ENCODE data around the gene RAB10.

RAB10 gene

GRCh38 chr2:26035090-26035743, 1.3 kb downstream of the RAB10 start:
- ATAC-seq (ENCODE audit: low read depth), result no peak
- H3K27ac ChIP-seq (ENCODE audit: poor library complexity, severe bottlenecking), result peak overlapping the region; percentile 93

GRCh38 chr2:26039603-26040323, 5.9 kb downstream of the RAB10 start:
- no peaks in the 10 kb centered on the region for H3K9me3 ChIP-seq (ENCODE audit: severe bottlenecking)
- H3K36me3 ChIP-seq (ENCODE audit: low read depth), result peaks cover 62% of the 10 kb centered on the region
- H3K27ac ChIP-seq (ENCODE audit: poor library complexity, severe bottlenecking), result no peak overlapping the region
- H3K4me3 ChIP-seq (ENCODE audit: severe bottlenecking), result no peak overlapping the region
- DNase-seq (ENCODE audit: low spot score) (no peak), ATAC-seq (ENCODE audit: low read depth) (no peak)
- peaks cover 29% of the 10 kb centered on the region for H3K4me1 ChIP-seq (ENCODE audit: insufficient read depth, poor library complexity, severe bottlenecking)
- H3K27me3 ChIP-seq (ENCODE audit: insufficient read depth, poor library complexity, severe bottlenecking), result no peaks in the 10 kb centered on the region
- TF ChIP-seq, protein P1, sequence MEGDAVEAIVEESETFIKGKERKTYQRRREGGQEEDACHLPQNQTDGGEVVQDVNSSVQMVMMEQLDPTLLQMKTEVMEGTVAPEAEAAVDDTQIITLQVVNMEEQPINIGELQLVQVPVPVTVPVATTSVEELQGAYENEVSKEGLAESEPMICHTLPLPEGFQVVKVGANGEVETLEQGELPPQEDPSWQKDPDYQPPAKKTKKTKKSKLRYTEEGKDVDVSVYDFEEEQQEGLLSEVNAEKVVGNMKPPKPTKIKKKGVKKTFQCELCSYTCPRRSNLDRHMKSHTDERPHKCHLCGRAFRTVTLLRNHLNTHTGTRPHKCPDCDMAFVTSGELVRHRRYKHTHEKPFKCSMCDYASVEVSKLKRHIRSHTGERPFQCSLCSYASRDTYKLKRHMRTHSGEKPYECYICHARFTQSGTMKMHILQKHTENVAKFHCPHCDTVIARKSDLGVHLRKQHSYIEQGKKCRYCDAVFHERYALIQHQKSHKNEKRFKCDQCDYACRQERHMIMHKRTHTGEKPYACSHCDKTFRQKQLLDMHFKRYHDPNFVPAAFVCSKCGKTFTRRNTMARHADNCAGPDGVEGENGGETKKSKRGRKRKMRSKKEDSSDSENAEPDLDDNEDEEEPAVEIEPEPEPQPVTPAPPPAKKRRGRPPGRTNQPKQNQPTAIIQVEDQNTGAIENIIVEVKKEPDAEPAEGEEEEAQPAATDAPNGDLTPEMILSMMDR (IDR thresholded peaks at IDR 0.05; ENCODE audit: poor library complexity, severe bottlenecking), result no peak

More at GRCh38 chr2:26035090-26035743, 1.3 kb downstream of the RAB10 start:
- TF ChIP-seq, protein P1 (IDR thresholded peaks at IDR 0.05; ENCODE audit: poor library complexity, severe bottlenecking), result no peak
- DNase-seq (ENCODE audit: low spot score), result no peak
- H3K36me3 ChIP-seq (ENCODE audit: low read depth), result peaks cover 44% of the 10 kb centered on the region
- H3K4me1 ChIP-seq (ENCODE audit: insufficient read depth, poor library complexity, severe bottlenecking), result peaks cover 8% of the 10 kb centered on the region
- peak overlapping the region; percentile 68 for H3K4me3 ChIP-seq (ENCODE audit: severe bottlenecking)
- H3K27me3 ChIP-seq (ENCODE audit: insufficient read depth, poor library complexity, severe bottlenecking), result no peaks in the 10 kb centered on the region
- H3K9me3 ChIP-seq (ENCODE audit: severe bottlenecking), result no peaks in the 10 kb centered on the region

DNA sequence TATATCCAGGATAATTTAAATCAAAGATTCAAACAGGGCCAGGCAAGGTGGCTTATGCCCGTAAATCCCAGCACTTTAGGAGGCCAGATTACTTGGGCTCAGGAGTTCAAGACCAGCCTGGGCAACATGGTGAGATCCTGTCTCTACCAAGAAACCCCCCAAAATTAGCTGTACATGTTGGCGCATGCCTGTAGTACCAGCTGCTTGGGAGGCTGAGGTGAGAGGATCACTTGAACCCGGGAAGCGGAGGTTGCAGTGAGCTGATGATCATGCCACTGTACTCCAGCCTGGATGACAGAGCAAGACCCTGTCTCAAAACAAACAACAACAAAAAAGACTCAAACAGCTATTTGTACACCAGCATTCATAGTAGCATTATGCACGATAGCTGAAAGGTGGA, 9.2 kb downstream of the RAB10 start:
- H3K9me3 ChIP-seq (ENCODE audit: severe bottlenecking), result no peaks in the 10 kb centered on the region
- DNase-seq (ENCODE audit: low spot score) (no peak), ATAC-seq (ENCODE audit: low read depth) (no peak)
- TF ChIP-seq, protein P1 (IDR thresholded peaks at IDR 0.05; ENCODE audit: poor library complexity, severe bottlenecking), result no peak
- H3K4me3 ChIP-seq (ENCODE audit: severe bottlenecking), result no peak overlapping the region
- H3K27ac ChIP-seq (ENCODE audit: poor library complexity, severe bottlenecking), result no peak overlapping the region
- H3K4me1 ChIP-seq (ENCODE audit: insufficient read depth, poor library complexity, severe bottlenecking), result peaks cover 30% of the 10 kb centered on the region
- no peaks in the 10 kb centered on the region for H3K27me3 ChIP-seq (ENCODE audit: insufficient read depth, poor library complexity, severe bottlenecking)
- H3K36me3 ChIP-seq (ENCODE audit: low read depth), result peaks cover 46% of the 10 kb centered on the region

DNA sequence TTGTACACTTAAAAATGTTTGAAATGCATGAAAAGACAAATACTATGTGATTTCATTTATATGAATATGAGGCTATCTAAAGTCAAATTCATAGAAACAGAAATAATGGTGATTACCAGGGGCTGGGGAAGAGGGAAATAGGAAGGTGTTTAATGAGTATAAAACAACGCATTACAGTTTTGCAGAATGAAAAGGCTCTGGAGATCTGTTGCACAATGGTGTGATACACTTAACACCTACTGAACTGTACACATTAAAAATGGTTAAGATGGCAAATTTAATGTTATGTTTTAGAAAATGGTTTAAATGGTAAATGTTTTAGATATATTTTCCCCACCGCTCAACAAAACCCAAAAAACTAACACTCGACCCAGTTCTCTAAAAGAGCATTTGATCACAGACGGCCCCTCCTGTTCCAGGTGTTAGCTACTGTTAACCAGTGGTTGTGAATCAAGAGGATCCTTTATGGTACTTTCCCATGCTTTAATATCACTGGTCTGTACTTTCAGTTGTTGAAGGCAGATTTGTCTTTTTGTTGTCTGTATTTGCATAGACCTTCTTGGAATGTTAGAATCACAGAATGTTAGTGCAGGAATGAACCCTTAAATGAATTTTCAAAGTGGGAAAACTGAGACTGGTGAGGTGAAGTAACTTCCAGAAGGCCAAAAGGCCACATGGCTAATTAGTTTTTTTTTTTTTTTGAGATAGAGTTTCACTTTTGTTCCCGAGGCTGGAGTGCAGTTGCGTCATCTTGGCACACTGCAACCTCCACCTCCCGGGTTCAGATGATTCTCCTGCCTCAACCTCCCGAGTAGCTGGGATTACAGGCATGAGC, 10.2 kb downstream of the RAB10 start:
- Histone ChIP-seq H3K27me3 (ENCODE audit: insufficient read depth, poor library complexity, severe bottlenecking) (no peaks in the 10 kb centered on the region), H3K9me3 (ENCODE audit: severe bottlenecking) (no peaks in the 10 kb centered on the region), H3K4me3 (ENCODE audit: severe bottlenecking) (no peak overlapping the region), H3K36me3 (ENCODE audit: low read depth) (peaks cover 40% of the 10 kb centered on the region), H3K4me1 (ENCODE audit: insufficient read depth, poor library complexity, severe bottlenecking) (peaks cover 30% of the 10 kb centered on the region), H3K27ac (ENCODE audit: poor library complexity, severe bottlenecking) (peak overlapping the region; percentile 24)
- TF ChIP-seq, protein P1 (IDR thresholded peaks at IDR 0.05; ENCODE audit: poor library complexity, severe bottlenecking), result no peak
- DNase-seq (ENCODE audit: low spot score), result no peak
- ATAC-seq (ENCODE audit: low read depth), result peak; percentile 64; the same call in 2 of the 3 replicates
